ENCODE data around the gene PARD6B. TPM values are rescaled to one million over a fixed set of nuclear protein-coding genes. Genes with fewer than 3 reads are reported as not detected.
"Not testable (repeated sequence)": the region's sequence is repeated elsewhere in the genome, so short reads cannot be mapped to it uniquely, and the experiment has no call there.

Gene PARD6B
- total RNA-seq, 1 donor from 2014 or later = 0.97 TPM

GRCh38 chr20:50797142-50797541 lies 65.8 kb downstream of the PARD6B start:
- Mint-ChIP-seq H3K36me3 (ENCODE audit: unreplicated experiment) (no peaks in the 10 kb centered on the region), H3K4me1 (ENCODE audit: unreplicated experiment) (peaks cover 4% of the 10 kb centered on the region), H3K27me3 (ENCODE audit: unreplicated experiment) (no peaks in the 10 kb centered on the region), H3K4me3 (ENCODE audit: unreplicated experiment) (no peak overlapping the region), H3K27ac (ENCODE audit: unreplicated experiment) (no peak overlapping the region), H3K9me3 (ENCODE audit: unreplicated experiment) (no peaks in the 10 kb centered on the region)
- no peak for DNase-seq (ENCODE audit: extremely low spot score, unreplicated experiment)
- TF ChIP-seq CTCF (IDR thresholded peaks at IDR 0.05) = no peak

GRCh38 chr20:50798650-50799049 lies 67.3 kb downstream of the PARD6B start:
- H3K27me3 Mint-ChIP-seq (ENCODE audit: unreplicated experiment) = no peaks in the 10 kb centered on the region
- DNase-seq (ENCODE audit: extremely low spot score, unreplicated experiment) = no peak
- TF ChIP-seq CTCF (IDR thresholded peaks at IDR 0.05) = no peak
- no peaks in the 10 kb centered on the region for H3K36me3 Mint-ChIP-seq (ENCODE audit: unreplicated experiment)
- no peaks in the 10 kb centered on the region for H3K9me3 Mint-ChIP-seq (ENCODE audit: unreplicated experiment)
- no peak overlapping the region for H3K27ac Mint-ChIP-seq (ENCODE audit: unreplicated experiment)
- no peak overlapping the region for H3K4me3 Mint-ChIP-seq (ENCODE audit: unreplicated experiment)
- H3K4me1 Mint-ChIP-seq (ENCODE audit: unreplicated experiment) = peaks cover 4% of the 10 kb centered on the region

- Mint-ChIP-seq H3K27me3 (ENCODE audit: unreplicated experiment) (no peaks in the 10 kb centered on the region), H3K36me3 (ENCODE audit: unreplicated experiment) (no peaks in the 10 kb centered on the region), H3K27ac (ENCODE audit: unreplicated experiment) (no peak overlapping the region), H3K9me3 (ENCODE audit: unreplicated experiment) (no peaks in the 10 kb centered on the region), H3K4me3 (ENCODE audit: unreplicated experiment) (no peak overlapping the region), H3K4me1 (ENCODE audit: unreplicated experiment) (peaks cover 4% of the 10 kb centered on the region)
- DNase-seq (ENCODE audit: extremely low spot score, unreplicated experiment) = no peak
- TF ChIP-seq CTCF (IDR thresholded peaks at IDR 0.05) = no peak
These were observed 68.0 kb downstream of the PARD6B start for GRCh38 chr20:50799176-50799889.

- DNase-seq (ENCODE audit: extremely low spot score, unreplicated experiment) = no peak
- Mint-ChIP-seq H3K27me3 (ENCODE audit: unreplicated experiment) (no peaks in the 10 kb centered on the region), H3K36me3 (ENCODE audit: unreplicated experiment) (no peaks in the 10 kb centered on the region), H3K9me3 (ENCODE audit: unreplicated experiment) (no peaks in the 10 kb centered on the region), H3K4me3 (ENCODE audit: unreplicated experiment) (no peak overlapping the region), H3K27ac (ENCODE audit: unreplicated experiment) (no peak overlapping the region), H3K4me1 (ENCODE audit: unreplicated experiment) (peaks cover 4% of the 10 kb centered on the region)
- no peak for TF ChIP-seq CTCF (IDR thresholded peaks at IDR 0.05)
These were observed 68.6 kb downstream of the PARD6B start for GRCh38 chr20:50799890-50800550.

- not testable (repeated sequence) for H3K27me3 Mint-ChIP-seq (ENCODE audit: unreplicated experiment); DNase-seq (ENCODE audit: extremely low spot score, unreplicated experiment); H3K36me3 Mint-ChIP-seq (ENCODE audit: unreplicated experiment); H3K27ac Mint-ChIP-seq (ENCODE audit: unreplicated experiment); H3K4me1 Mint-ChIP-seq (ENCODE audit: unreplicated experiment); H3K4me3 Mint-ChIP-seq (ENCODE audit: unreplicated experiment); H3K9me3 Mint-ChIP-seq (ENCODE audit: unreplicated experiment)
These were observed 69.8 kb downstream of the PARD6B start for GRCh38 chr20:50800986-50801746.

Data from osteocyte (in vitro differentiated cells).